H9 (cell line): ENCODE data around the gene SH2D6. TPM values are rescaled to one million over a fixed set of nuclear protein-coding genes. Genes with fewer than 3 reads are reported as not detected.
"Not testable (repeated sequence)": the region's sequence is repeated elsewhere in the genome, so short reads cannot be mapped to it uniquely, and the experiment has no call there.

Source experiments
- DNase-seq: peaks from one replicate; pipeline ENCODE4 v3.0.0-alpha.2; 2017
- H2AFZ ChIP-seq: one replicate; pipeline ENCODE4 v1.6.1; 2013; ENCODE audit warnings: mild to moderate bottlenecking, low read length, control low read depth, moderate library complexity
- H2AK5ac ChIP-seq: 2 replicates; pipeline ENCODE4 v1.6.1; 2013; ENCODE audit warnings: low read length, control low read depth, mixed read lengths; ENCODE audit not compliant: insufficient read length
- H2BK120ac ChIP-seq: one replicate; pipeline ENCODE4 v1.6.1; 2013; ENCODE audit warnings: low read depth, mild to moderate bottlenecking, low read length, control low read depth, inconsistent platforms; ENCODE audit not compliant: poor library complexity, severe bottlenecking
- H2BK12ac ChIP-seq: 2 replicates; pipeline ENCODE4 v1.6.1; 2013; ENCODE audit warnings: low read length, control low read depth, mixed read lengths, low read depth; ENCODE audit not compliant: insufficient read length
- H2BK15ac ChIP-seq: 2 replicates; pipeline ENCODE4 v1.6.1; 2013; ENCODE audit warnings: low read depth, low read length, control low read depth
- H2BK20ac ChIP-seq: one replicate; pipeline ENCODE4 v1.6.1; 2013; ENCODE audit warnings: low read depth, mild to moderate bottlenecking, low read length, control low read depth, inconsistent platforms; ENCODE audit not compliant: poor library complexity, severe bottlenecking
- H2BK5ac ChIP-seq: 2 replicates; pipeline ENCODE4 v1.6.1; 2013; ENCODE audit warnings: low read length, control low read depth, mixed read lengths; ENCODE audit not compliant: insufficient read length
- H3K14ac ChIP-seq: 2 replicates; pipeline ENCODE4 v1.6.1; 2013; ENCODE audit warnings: low read length, control low read depth; ENCODE audit not compliant: insufficient read depth
- H3K18ac ChIP-seq: 2 replicates; pipeline ENCODE4 v1.6.1; 2013; ENCODE audit warnings: low read depth, mild to moderate bottlenecking, mixed read lengths, low read length, control low read depth; ENCODE audit not compliant: insufficient read length
- H3K23ac ChIP-seq: 2 replicates; pipeline ENCODE4 v1.6.1; 2013; ENCODE audit warnings: low read length, control low read depth, mixed read lengths, low read depth; ENCODE audit not compliant: insufficient read length
- H3K23me2 ChIP-seq: 2 replicates; pipeline ENCODE4 v1.6.1; 2013; ENCODE audit warnings: low read depth, mild to moderate bottlenecking, mixed read lengths, low read length, control low read depth; ENCODE audit not compliant: insufficient read length, poor library complexity, severe bottlenecking
- H3K27ac ChIP-seq: 2 replicates; pipeline ENCODE4 v1.5.1; 2013; ENCODE audit warnings: low read length, control low read depth, mixed read lengths, low read depth; ENCODE audit not compliant: insufficient read length
- H3K27me3 ChIP-seq: 2 replicates; pipeline ENCODE4 v1.6.1; 2013; ENCODE audit warnings: low read length, control low read depth, inconsistent platforms; ENCODE audit not compliant: insufficient read depth
- H3K4ac ChIP-seq: 2 replicates; pipeline ENCODE4 v1.6.1; 2013; ENCODE audit warnings: low read depth, mild to moderate bottlenecking, control low read depth, inconsistent platforms, low read length, moderate library complexity
- H3K4me1 ChIP-seq: 2 replicates; pipeline ENCODE4 v1.6.1; 2013; ENCODE audit warnings: low read length, control low read depth, inconsistent platforms; ENCODE audit not compliant: insufficient read depth
- H3K4me2 ChIP-seq: 2 replicates; pipeline ENCODE4 v1.6.1; 2013; ENCODE audit warnings: low read length, control low read depth, mixed read lengths; ENCODE audit not compliant: insufficient read length, insufficient read depth
- H3K56ac ChIP-seq: 2 replicates; pipeline ENCODE4 v1.6.1; 2013; ENCODE audit warnings: low read depth, mild to moderate bottlenecking, mixed read lengths, low read length, control low read depth; ENCODE audit not compliant: insufficient read length
- H3K79me1 ChIP-seq: 2 replicates; pipeline ENCODE4 v1.6.1; 2013; ENCODE audit warnings: low read depth, mild to moderate bottlenecking, moderate library complexity, low read length, control low read depth, inconsistent platforms; ENCODE audit not compliant: insufficient read depth, poor library complexity, severe bottlenecking
- H3K79me2 ChIP-seq: 2 replicates; pipeline ENCODE4 v1.6.1; 2013; ENCODE audit warnings: low read length, control low read depth, inconsistent platforms; ENCODE audit not compliant: insufficient read depth
- H3K9ac ChIP-seq: 2 replicates; pipeline ENCODE4 v1.6.1; 2013; ENCODE audit warnings: low read length, control low read depth, mixed read lengths; ENCODE audit not compliant: insufficient read length; ENCODE audit errors: extremely low read depth
- H3K9me3 ChIP-seq: one replicate; pipeline ENCODE4 v1.6.1; 2013; ENCODE audit warnings: low read depth, low read length, inconsistent platforms; ENCODE audit not compliant: control insufficient read depth
- H3T11ph ChIP-seq: one replicate; pipeline ENCODE4 v1.6.1; 2013; ENCODE audit warnings: mild to moderate bottlenecking, low read length, control low read depth, inconsistent platforms
- H4K20me1 ChIP-seq: one replicate; pipeline ENCODE4 v1.6.1; 2013; ENCODE audit not compliant: control insufficient read depth, insufficient read length, insufficient read depth
- H4K5ac ChIP-seq: 2 replicates; pipeline ENCODE4 v1.6.1; 2013; ENCODE audit warnings: low read depth, mild to moderate bottlenecking, mixed read lengths, low read length, control low read depth; ENCODE audit not compliant: insufficient read length
- H4K8ac ChIP-seq: replicated peaks from 2 replicates; pipeline ENCODE4 v1.6.1; 2013; ENCODE audit warnings: low read length, control low read depth, mixed read lengths, low read depth; ENCODE audit not compliant: insufficient read length
- H4K91ac ChIP-seq: 2 replicates; pipeline ENCODE4 v1.6.1; 2013; ENCODE audit warnings: low read depth, mild to moderate bottlenecking, moderate library complexity, mixed read lengths, low read length, control low read depth; ENCODE audit not compliant: insufficient read length
- H3K27ac Mint-ChIP-seq, 3 experiments: 2 replicates in 2 of 3; 3 replicates in 1 of 3; pipeline ENCODE4 v1.8.0; 2020 to 2021; ENCODE audit warnings: mixed read lengths in 3 of 3, mild to moderate bottlenecking in 1 of 3, moderate library complexity in 1 of 3
- H3K27me3 Mint-ChIP-seq: 2 replicates; pipeline ENCODE4 v1.8.0; 2021; ENCODE audit warnings: low read depth, mild to moderate bottlenecking, moderate library complexity, mixed read lengths
- H3K36me3 Mint-ChIP-seq, 3 experiments: 2 replicates in 2 of 3; 3 replicates in 1 of 3; pipeline ENCODE4 v1.8.0; 2020 to 2021; ENCODE audit warnings: low read depth in 3 of 3, mixed read lengths in 3 of 3; ENCODE audit not compliant: insufficient read depth in 1 of 3
- H3K4me1 Mint-ChIP-seq, 2 experiments: 2 replicates each; pipeline ENCODE4 v1.8.0; 2020; ENCODE audit warnings: mixed read lengths in 2 of 2
- H3K4me3 Mint-ChIP-seq, 2 experiments: 2 replicates in 1 of 2; 3 replicates in 1 of 2; pipeline ENCODE4 v1.8.0; 2020 to 2021; ENCODE audit warnings: mild to moderate bottlenecking in 2 of 2, mixed read lengths in 2 of 2, moderate library complexity in 1 of 2
- H3K9me3 Mint-ChIP-seq, 2 experiments: 2 replicates in 1 of 2; 3 replicates in 1 of 2; pipeline ENCODE4 v1.8.0; 2020; ENCODE audit warnings: mild to moderate bottlenecking in 2 of 2, mixed read lengths in 2 of 2, moderate library complexity in 1 of 2
- WGBS: extraction: QIAGEN DNeasy Blood & Tissue Kit; methylation state at CpG from one replicate; pipeline ENCODE4 v1.1.7; 2013; ENCODE audit warnings: missing lambda C conversion rate, low lambda C conversion rate, mixed read lengths; ENCODE audit not compliant: insufficient read length; ENCODE audit errors: extremely low coverage; 5-methylcytosine and 5-hydroxymethylcytosine counted together
- total RNA-seq: library from RNA; stranded (reverse); gene quantifications from 2 replicates; pipeline ENCODE4 v1.2.1, GENCODE V29; 2021
- TF ChIP-seq, protein P1 (sequence below): fragments of 200-600 bp; sonication (generic); conservative IDR thresholded peaks from 3 replicates; pipeline ENCODE4 v1.8.0; 2021; ENCODE audit warnings: antibody characterized with exemption, mild to moderate bottlenecking

The SH2D6 gene
- total RNA-seq, 1 experiment from 2014 or later: 0.61 TPM

DNA sequence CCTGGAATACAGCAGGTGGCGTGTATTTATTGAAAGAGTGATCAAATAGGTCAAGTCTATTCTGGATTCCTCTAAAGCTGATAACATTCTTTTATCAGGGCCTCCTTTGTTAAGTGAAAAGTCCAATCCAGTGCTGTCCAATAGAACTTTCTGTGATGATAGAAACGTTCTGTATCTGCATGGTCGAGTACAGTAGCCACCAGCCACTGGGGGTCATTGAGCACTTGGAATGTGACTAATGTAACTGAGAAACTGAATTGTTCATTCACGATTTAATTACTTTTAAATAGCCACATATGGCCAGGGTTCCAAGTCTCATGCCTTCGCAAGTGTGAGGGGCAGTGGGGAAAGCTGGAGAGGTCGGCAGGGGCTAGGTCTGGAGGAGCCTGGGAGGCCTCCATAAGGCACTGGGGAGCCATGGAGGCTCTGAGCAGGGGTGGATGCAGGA, 20.5 kb downstream of the SH2D6 start:
- no peaks in the 10 kb centered on the region; a peak in 2 of 5 replicates for H3K9me3 Mint-ChIP-seq
- Histone ChIP-seq H3K23me2 (peaks cover 3% of the 10 kb centered on the region), H3K79me2 (no peaks in the 10 kb centered on the region), H2BK5ac (no peak overlapping the region), H2BK12ac (no peak overlapping the region), H2BK120ac (no peak overlapping the region), H4K91ac (no peak overlapping the region), H3K4me1 (peaks cover 3% of the 10 kb centered on the region; the same call in 1 of the 2 replicates), H3K9ac (no peak overlapping the region), H3K27me3 (no peaks in the 10 kb centered on the region; the same call in 1 of the 2 replicates), H3K27ac (no peak overlapping the region), H3K9me3 (no peaks in the 10 kb centered on the region), H4K20me1 (no peaks in the 10 kb centered on the region), H2AFZ (no peak overlapping the region), H3K14ac (no peak overlapping the region), H4K5ac (no peak overlapping the region), H3K56ac (no peak overlapping the region), H2AK5ac (no peak overlapping the region), H2BK15ac (no peak overlapping the region), H2BK20ac (no peak overlapping the region), H3K18ac (no peak overlapping the region), H3T11ph (no peak overlapping the region), H4K8ac (no peak overlapping the region), H3K4ac (no peak overlapping the region), H3K4me2 (no peak overlapping the region), H3K79me1 (no peaks in the 10 kb centered on the region), H3K23ac (no peak overlapping the region)
- no peaks in the 10 kb centered on the region for H3K36me3 Mint-ChIP-seq
- no peak overlapping the region for H3K4me3 Mint-ChIP-seq
- TF ChIP-seq, protein P1, sequence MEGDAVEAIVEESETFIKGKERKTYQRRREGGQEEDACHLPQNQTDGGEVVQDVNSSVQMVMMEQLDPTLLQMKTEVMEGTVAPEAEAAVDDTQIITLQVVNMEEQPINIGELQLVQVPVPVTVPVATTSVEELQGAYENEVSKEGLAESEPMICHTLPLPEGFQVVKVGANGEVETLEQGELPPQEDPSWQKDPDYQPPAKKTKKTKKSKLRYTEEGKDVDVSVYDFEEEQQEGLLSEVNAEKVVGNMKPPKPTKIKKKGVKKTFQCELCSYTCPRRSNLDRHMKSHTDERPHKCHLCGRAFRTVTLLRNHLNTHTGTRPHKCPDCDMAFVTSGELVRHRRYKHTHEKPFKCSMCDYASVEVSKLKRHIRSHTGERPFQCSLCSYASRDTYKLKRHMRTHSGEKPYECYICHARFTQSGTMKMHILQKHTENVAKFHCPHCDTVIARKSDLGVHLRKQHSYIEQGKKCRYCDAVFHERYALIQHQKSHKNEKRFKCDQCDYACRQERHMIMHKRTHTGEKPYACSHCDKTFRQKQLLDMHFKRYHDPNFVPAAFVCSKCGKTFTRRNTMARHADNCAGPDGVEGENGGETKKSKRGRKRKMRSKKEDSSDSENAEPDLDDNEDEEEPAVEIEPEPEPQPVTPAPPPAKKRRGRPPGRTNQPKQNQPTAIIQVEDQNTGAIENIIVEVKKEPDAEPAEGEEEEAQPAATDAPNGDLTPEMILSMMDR: no peak
- peaks cover 20% of the 10 kb centered on the region for H3K27me3 Mint-ChIP-seq
- no peak overlapping the region for H3K27ac Mint-ChIP-seq
- WGBS: no CpG with 5 or more reads among the region's 6 CpGs
- peaks cover 21 to 32% of the 10 kb centered on the region in 2 experiments for H3K4me1 Mint-ChIP-seq
- no peak for DNase-seq

DNA sequence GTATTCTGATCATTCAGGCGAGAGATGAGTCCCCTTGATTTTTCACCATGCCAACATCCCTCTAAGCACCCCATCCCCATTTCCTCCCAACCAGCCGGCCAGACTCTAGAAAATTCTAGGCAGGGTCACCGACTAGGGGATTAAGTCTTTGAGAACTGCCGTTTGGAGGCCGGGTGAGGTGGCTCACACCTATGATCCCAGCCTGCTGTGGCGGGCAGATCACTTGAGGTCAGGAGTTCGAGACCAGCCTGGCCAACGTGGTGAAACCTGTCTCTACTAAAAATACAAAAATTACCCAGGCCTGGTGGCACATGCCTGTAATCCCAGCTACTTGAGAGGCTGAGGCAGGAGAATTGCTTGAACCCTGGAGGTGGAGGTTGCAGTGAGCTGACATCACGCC, 21.1 kb downstream of the SH2D6 start:
- not testable (repeated sequence) for H2BK5ac ChIP-seq, H3K36me3 Mint-ChIP-seq, H2AK5ac ChIP-seq, H3K27ac ChIP-seq, H3K4me3 Mint-ChIP-seq, H4K91ac ChIP-seq, H2BK20ac ChIP-seq, H3K56ac ChIP-seq, H3K4ac ChIP-seq, H4K20me1 ChIP-seq, H4K8ac ChIP-seq, H3K27me3 ChIP-seq, H3K14ac ChIP-seq, H3K27ac Mint-ChIP-seq, H2AFZ ChIP-seq, H3K4me2 ChIP-seq, H3K9ac ChIP-seq, H4K5ac ChIP-seq, DNase-seq, H2BK12ac ChIP-seq, H3T11ph ChIP-seq, H3K23me2 ChIP-seq, H3K79me2 ChIP-seq, H2BK15ac ChIP-seq, H2BK120ac ChIP-seq, H3K9me3 ChIP-seq, H3K79me1 ChIP-seq, H3K9me3 Mint-ChIP-seq, H3K18ac ChIP-seq, H3K4me1 ChIP-seq, H3K23ac ChIP-seq
- H3K4me1 Mint-ChIP-seq: peaks cover 21 to 34% of the 10 kb centered on the region in 2 experiments
- H3K27me3 Mint-ChIP-seq: peaks cover 20% of the 10 kb centered on the region
- WGBS: no CpG with 5 or more reads among the region's 9 CpGs
